Measurements from ENCODE around the gene NR3C1.

NR3C1 gene

DNA sequence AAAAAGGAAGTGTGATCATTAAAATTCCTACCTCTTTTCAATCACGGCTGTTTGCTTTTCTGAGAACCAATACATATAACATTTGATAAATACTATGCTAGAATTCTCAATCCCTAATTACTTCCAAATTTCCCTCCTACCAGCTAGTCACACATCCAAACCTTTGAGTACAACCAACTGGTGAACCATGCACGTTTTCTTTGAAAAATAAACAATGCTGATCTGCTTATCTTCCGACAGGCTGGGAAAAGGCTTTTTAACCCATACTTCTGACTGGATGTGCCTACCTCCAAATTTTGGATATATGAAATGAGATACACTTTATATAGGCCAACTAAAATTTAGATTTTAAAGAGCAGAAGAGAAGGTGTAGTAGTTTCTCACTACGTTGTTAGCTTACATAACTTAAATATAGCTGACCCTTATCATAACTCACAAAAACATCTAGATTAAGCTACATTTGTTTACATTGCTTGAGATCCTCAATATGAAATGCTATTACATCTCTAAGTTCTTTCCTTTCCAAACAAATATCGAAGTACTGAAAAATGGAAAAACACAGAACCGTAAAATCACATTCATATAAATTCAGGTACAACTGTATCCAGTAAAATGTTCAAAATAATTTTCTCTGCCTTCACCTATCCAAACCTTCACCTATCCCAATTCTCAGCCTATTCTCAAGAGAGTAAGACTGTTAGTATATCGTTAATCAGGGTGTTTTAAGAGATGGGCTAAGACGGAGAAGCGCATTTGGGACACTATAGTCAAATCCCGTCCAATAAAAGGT, 2.1 kb downstream of the NR3C1 start:
- ATAC-seq = no peak
- no peak for TF ChIP-seq ZNF565 (CRISPR knock-in tag; conservative IDR thresholded peaks at IDR 0.05; ENCODE audit: low read depth)
- no peak for TF ChIP-seq RARB (CRISPR knock-in tag; IDR thresholded peaks at IDR 0.05)
- TF ChIP-seq, protein P1, sequence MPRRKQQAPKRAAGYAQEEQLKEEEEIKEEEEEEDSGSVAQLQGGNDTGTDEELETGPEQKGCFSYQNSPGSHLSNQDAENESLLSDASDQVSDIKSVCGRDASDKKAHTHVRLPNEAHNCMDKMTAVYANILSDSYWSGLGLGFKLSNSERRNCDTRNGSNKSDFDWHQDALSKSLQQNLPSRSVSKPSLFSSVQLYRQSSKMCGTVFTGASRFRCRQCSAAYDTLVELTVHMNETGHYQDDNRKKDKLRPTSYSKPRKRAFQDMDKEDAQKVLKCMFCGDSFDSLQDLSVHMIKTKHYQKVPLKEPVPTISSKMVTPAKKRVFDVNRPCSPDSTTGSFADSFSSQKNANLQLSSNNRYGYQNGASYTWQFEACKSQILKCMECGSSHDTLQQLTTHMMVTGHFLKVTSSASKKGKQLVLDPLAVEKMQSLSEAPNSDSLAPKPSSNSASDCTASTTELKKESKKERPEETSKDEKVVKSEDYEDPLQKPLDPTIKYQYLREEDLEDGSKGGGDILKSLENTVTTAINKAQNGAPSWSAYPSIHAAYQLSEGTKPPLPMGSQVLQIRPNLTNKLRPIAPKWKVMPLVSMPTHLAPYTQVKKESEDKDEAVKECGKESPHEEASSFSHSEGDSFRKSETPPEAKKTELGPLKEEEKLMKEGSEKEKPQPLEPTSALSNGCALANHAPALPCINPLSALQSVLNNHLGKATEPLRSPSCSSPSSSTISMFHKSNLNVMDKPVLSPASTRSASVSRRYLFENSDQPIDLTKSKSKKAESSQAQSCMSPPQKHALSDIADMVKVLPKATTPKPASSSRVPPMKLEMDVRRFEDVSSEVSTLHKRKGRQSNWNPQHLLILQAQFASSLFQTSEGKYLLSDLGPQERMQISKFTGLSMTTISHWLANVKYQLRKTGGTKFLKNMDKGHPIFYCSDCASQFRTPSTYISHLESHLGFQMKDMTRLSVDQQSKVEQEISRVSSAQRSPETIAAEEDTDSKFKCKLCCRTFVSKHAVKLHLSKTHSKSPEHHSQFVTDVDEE (CRISPR knock-in tag; IDR thresholded peaks at IDR 0.05) = no peak
- no peak for TF ChIP-seq ZFP30 (CRISPR knock-in tag; IDR thresholded peaks at IDR 0.05)
- TF ChIP-seq TCF4 (CRISPR knock-in tag; IDR thresholded peaks at IDR 0.05; ENCODE audit: borderline replicate concordance) = no peak
- no peak for TF ChIP-seq OSR1 (CRISPR knock-in tag; IDR thresholded peaks at IDR 0.05)
- no peak for TF ChIP-seq ZNF8 (CRISPR knock-in tag; IDR thresholded peaks at IDR 0.05)
- TF ChIP-seq, protein P2, sequence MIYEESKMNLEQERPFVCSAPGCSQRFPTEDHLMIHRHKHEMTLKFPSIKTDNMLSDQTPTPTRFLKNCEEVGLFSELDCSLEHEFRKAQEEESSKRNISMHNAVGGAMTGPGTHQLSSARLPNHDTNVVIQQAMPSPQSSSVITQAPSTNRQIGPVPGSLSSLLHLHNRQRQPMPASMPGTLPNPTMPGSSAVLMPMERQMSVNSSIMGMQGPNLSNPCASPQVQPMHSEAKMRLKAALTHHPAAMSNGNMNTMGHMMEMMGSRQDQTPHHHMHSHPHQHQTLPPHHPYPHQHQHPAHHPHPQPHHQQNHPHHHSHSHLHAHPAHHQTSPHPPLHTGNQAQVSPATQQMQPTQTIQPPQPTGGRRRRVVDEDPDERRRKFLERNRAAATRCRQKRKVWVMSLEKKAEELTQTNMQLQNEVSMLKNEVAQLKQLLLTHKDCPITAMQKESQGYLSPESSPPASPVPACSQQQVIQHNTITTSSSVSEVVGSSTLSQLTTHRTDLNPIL (CRISPR knock-in tag; IDR thresholded peaks at IDR 0.05; ENCODE audit: low read depth) = no peak
- TF ChIP-seq ISL1 (CRISPR knock-in tag; IDR thresholded peaks at IDR 0.05) = no peak
- TF ChIP-seq, protein P3, sequence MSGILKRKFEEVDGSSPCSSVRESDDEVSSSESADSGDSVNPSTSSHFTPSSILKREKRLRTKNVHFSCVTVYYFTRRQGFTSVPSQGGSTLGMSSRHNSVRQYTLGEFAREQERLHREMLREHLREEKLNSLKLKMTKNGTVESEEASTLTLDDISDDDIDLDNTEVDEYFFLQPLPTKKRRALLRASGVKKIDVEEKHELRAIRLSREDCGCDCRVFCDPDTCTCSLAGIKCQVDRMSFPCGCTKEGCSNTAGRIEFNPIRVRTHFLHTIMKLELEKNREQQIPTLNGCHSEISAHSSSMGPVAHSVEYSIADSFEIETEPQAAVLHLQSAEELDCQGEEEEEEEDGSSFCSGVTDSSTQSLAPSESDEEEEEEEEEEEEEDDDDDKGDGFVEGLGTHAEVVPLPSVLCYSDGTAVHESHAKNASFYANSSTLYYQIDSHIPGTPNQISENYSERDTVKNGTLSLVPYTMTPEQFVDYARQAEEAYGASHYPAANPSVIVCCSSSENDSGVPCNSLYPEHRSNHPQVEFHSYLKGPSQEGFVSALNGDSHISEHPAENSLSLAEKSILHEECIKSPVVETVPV (CRISPR knock-in tag; IDR thresholded peaks at IDR 0.05) = no peak
- TF ChIP-seq, protein P4, sequence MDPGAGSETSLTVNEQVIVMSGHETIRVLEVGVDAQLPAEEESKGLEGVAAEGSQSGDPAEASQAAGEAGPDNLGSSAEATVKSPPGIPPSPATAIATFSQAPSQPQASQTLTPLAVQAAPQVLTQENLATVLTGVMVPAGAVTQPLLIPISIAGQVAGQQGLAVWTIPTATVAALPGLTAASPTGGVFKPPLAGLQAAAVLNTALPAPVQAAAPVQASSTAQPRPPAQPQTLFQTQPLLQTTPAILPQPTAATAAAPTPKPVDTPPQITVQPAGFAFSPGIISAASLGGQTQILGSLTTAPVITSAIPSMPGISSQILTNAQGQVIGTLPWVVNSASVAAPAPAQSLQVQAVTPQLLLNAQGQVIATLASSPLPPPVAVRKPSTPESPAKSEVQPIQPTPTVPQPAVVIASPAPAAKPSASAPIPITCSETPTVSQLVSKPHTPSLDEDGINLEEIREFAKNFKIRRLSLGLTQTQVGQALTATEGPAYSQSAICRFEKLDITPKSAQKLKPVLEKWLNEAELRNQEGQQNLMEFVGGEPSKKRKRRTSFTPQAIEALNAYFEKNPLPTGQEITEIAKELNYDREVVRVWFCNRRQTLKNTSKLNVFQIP (CRISPR knock-in tag; IDR thresholded peaks at IDR 0.05; ENCODE audit: borderline replicate concordance, low read depth) = no peak
- no peak for TF ChIP-seq BACH2 (CRISPR knock-in tag; IDR thresholded peaks at IDR 0.05; ENCODE audit: borderline replicate concordance)
- no peak for TF ChIP-seq ESRRG (CRISPR knock-in tag; IDR thresholded peaks at IDR 0.05)
- TF ChIP-seq SNAI2 (CRISPR knock-in tag; IDR thresholded peaks at IDR 0.05) = no peak
- TF ChIP-seq ZNF70 (CRISPR knock-in tag; IDR thresholded peaks at IDR 0.05) = no peak
- TF ChIP-seq GLIS3 (CRISPR knock-in tag; IDR thresholded peaks at IDR 0.05) = no peak
- TF ChIP-seq ARNTL (CRISPR knock-in tag; IDR thresholded peaks at IDR 0.05; ENCODE audit: borderline replicate concordance, low read depth) = no peak
- no peak for TF ChIP-seq ZC3H10 (CRISPR knock-in tag; IDR thresholded peaks at IDR 0.05)

DNA sequence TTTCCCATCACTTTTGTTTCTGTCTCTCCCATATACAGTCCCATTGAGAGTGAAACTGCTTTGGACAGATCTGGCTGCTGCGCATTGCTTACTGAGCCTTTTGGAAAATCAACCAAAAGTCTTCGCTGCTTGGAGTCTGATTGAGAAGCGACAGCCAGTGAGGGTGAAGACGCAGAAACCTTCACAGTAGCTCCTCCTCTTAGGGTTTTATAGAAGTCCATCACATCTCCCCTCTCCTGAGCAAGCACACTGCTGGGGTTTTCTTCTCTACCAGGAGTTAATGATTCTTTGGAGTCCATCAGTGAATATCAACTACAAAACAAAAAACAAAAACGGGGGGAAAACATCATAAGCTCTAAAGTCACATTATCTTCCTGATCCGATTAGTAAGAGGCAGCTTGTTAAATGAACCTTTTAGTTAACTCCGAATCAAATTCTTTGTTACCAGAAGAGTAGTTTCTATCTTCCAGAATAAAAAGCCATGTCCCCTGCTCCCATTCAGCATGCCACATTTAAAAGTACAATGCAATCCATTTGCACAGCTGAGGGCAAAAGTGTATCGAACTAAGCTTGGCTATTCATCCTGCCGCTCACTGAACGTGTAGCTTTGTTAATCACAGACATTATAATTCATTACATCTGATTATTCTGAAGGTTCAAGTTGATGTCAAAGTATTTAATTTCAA, 2.8 kb downstream of the NR3C1 start:
- no peak for ATAC-seq
- TF ChIP-seq ZFP30 (CRISPR knock-in tag; IDR thresholded peaks at IDR 0.05) = no peak
- no peak for TF ChIP-seq PPARA (CRISPR knock-in tag; IDR thresholded peaks at IDR 0.05; ENCODE audit: borderline replicate concordance)
- TF ChIP-seq, protein P5, sequence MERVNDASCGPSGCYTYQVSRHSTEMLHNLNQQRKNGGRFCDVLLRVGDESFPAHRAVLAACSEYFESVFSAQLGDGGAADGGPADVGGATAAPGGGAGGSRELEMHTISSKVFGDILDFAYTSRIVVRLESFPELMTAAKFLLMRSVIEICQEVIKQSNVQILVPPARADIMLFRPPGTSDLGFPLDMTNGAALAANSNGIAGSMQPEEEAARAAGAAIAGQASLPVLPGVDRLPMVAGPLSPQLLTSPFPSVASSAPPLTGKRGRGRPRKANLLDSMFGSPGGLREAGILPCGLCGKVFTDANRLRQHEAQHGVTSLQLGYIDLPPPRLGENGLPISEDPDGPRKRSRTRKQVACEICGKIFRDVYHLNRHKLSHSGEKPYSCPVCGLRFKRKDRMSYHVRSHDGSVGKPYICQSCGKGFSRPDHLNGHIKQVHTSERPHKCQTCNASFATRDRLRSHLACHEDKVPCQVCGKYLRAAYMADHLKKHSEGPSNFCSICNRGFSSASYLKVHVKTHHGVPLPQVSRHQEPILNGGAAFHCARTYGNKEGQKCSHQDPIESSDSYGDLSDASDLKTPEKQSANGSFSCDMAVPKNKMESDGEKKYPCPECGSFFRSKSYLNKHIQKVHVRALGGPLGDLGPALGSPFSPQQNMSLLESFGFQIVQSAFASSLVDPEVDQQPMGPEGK (CRISPR knock-in tag; IDR thresholded peaks at IDR 0.05; ENCODE audit: borderline replicate concordance) = no peak
- TF ChIP-seq ISL1 (CRISPR knock-in tag; IDR thresholded peaks at IDR 0.05) = no peak
- no peak for TF ChIP-seq ZNF70 (CRISPR knock-in tag; IDR thresholded peaks at IDR 0.05)
- no peak for TF ChIP-seq RARB (CRISPR knock-in tag; IDR thresholded peaks at IDR 0.05)
- no peak for TF ChIP-seq BACH2 (CRISPR knock-in tag; IDR thresholded peaks at IDR 0.05; ENCODE audit: borderline replicate concordance)

Measured in SK-N-SH treated with all-trans-retinoic acid at 6 μM for 48 hours (cell line).